Hematopoietic multipotent progenitor cell treated with erythropoietin and hydrocortisone succinate and interleukin-3 and kit ligand, for 17 days (in vitro differentiated cells): Measurements from ENCODE around the gene GDE1.

ENCODE experiments used
- DNase-seq: peaks from one replicate; pipeline ENCODE4 v3.0.0-alpha.2; 2015; ENCODE audit warnings: low spot score

The GDE1 gene

DNA sequence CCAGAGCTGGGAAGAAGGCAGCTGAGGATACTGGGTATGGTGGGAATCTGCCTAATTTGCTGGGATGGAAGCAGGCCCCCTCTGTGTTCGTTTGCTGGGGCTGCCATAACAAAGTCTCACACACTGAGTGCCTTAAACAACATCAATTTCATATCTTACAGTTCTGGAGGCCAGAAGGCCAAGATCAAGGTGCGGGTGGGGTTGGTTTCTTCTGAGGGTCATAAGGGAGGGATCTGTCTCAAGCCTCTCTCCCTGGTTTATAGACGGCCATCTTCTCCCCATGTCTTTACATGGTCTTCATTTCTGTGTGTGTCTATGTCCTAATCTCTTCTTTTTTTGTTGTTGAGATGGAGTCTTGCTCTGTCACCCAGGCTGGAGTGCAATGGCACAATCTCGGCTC is 35.8 kb downstream of the GDE1 start:
- peak; percentile 75 for DNase-seq

DNA sequence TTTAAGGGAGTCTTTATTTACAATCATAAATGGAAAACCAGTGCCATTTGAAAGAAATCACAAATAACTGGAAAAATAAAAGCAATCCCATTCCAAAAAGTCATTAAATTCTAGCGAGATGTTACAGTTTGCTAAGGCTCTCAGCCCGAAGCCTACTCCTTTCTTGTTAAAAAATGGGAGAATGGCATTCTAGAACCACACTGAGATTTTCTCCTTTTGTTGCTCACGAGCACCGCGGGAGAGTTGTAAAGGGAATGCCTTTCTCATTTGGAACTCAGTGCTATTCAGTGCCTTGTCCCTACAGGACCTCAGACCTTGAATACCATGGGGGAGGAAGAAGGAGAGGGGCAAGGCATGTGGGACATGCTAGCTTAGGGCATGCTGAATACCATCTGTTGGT is 36.3 kb downstream of the GDE1 start:
- peak; percentile 67 for DNase-seq

DNA sequence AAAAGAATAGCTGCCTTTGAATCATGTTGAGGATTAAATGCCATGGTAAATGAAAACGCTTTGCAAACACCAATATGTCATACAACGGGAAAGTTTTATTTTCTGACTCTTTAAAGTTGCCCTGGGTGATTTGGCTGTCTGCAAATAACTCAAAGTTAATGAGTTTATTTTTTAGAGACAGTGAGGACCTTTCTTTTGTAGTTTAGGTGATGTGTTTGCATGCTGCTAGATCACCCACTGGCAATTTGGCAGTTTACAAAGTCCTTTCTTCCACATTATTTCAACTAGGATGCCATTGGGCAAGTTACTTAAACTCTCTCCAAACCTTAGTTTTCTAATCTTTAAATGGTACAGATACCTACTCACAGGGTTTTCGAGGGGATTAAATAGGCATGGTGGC is 37.8 kb downstream of the GDE1 start:
- peak; percentile 47 for DNase-seq

DNA sequence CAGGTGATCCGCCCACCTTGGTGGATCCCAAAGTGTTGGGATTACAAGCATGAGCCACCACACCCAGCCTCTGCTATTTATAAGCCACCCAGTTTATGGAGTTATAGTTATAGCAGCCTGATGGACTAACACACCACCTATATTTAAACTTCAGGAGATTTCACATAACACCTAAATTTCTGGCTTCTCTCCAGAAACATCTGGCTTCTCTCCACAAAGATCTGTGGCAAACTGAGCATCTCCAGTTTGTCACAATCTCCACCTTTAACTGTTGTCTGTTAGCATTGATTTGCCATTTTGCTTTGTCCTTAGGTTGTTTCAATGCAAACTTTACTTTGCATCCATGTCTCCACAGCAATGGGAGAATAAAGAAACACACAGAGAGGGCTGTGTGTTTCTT is 39.6 kb downstream of the GDE1 start:
- DNase-seq = peak; percentile 81

DNA sequence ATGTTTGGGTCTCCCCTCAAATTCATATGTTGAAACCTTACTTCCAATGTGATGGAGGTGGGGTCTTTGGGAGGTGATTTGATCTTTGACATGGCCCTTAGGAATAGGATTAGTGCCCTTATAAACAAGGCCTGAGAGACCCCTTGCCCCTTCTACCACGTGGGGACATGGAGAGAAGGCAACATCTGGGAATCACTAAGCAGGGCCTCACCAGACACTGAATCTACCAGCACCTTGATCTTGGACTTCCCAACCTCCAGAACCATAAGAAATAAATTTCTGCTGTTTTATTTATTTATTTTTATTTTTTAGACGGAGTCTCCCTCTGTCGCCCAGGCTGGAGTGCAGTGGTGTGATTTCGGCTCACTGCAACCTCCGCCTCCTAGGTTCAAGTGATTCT is 40.1 kb downstream of the GDE1 start:
- no peak for DNase-seq

DNA sequence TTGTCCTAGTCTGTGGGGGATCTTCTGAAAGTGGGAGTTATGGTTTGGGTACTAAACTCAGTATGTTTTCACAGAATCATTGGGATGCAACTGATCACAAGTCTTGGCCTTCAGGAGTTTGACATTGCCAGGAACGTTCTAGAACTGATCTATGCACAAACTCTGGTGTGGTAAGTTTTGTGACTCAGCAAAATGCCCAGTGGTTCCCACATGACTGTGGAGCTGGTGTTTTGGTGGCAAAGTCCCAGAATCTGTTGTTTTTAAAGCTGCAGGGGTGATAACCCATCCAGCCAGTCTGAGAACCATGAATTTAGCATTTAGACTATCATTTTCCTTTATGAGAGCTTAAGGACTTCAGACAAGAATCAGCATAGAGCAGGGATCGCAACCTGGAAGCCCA is 40.6 kb downstream of the GDE1 start:
- peak; percentile 96 for DNase-seq

DNA sequence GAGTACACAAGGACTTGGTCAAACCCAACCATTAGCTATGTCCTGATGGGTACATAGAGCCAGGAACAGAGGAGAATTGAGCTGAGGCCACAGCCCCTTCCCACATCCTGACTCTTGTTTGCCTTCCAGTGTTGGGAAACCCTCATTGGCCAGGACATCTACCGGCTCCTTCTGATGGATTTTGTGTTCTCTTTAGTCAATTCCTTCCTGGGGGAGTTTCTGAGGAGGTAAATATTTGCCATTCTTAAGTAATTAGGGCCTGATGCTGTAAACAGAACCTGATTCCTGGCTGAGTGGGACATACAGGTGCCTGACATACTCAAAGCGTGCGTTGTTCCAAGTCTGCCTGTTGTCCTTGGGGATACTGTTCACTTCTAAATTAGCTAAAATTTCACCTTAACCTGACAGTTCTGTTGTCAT is 42.6 kb downstream of the GDE1 start:
- no peak for DNase-seq

DNA sequence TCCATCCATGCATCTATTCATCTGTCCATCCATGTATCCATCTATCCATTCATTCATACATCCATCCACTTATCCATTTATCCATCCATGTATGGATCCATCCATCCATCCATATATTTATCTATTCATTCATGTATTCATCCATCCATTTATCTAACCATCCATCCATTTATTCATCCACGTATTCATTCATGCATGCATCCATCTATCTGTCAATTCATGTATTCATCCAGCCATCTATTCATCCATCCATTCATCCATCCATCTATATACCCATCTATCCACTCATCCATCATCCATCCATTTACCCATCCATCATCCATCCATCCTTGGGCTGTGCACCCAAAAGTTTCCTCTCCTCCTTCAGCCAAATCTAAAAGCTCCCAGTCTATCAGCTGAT is 43.4 kb downstream of the GDE1 start:
- DNase-seq = no peak

DNA sequence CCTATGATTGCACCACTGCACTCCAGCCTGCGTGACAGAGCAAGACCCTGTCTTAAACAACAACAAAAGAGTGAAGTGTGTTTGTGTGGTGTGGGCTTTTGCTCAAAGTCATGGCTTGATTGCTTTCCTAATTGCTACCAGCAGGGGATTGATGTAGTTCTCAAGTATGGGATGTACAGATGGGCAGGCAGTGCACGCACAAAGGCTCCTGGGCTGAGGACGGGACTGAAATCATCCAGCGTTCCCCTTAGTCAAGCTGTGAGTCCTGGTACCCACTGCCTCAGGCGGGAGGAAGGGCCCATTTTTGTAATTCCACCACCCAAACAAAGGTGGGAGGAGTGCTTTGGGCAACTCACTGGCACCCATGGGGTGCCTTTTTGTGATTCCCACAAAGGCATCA is 47.3 kb downstream of the GDE1 start:
- DNase-seq = peak; percentile 34

DNA sequence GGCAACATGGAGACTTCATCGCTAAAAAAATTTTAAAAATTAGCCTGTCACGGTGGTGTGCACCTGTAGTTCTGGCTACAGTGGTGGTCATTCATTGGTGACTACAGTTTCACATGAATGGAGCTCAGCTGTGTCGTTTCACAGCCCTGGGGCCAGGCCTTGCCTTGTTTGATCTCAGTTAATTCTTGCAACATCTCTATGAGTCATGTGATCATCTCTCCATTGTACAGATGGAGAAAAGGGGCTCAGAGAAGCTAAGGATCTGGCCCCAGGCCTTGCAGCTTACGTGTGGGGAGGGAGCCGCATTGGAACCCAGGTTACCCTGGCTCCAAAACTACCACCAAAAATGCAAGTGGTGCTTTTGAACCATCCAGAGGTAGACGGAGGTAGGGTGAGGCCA is 49.4 kb downstream of the GDE1 start:
- no peak for DNase-seq

DNA sequence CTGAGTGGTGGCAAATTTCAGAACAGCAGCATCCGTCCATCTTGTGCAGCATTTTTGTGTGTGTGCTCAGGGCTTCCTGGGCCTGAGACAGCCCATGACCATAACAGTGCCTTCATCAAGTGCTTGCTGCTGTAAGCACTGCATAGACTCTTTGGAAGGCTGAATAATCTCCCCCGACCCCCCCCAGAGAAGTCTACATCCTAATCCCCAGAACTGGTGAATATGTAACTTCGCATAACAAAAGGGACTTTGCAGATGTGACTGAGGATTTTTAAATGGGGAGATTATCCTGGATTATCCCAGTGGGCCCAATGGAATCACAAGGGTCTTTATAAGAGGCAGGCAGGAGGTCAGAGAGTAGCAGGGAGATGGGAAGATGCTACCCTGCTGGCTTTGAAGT is 53.6 kb downstream of the GDE1 start:
- DNase-seq = no peak

DNA sequence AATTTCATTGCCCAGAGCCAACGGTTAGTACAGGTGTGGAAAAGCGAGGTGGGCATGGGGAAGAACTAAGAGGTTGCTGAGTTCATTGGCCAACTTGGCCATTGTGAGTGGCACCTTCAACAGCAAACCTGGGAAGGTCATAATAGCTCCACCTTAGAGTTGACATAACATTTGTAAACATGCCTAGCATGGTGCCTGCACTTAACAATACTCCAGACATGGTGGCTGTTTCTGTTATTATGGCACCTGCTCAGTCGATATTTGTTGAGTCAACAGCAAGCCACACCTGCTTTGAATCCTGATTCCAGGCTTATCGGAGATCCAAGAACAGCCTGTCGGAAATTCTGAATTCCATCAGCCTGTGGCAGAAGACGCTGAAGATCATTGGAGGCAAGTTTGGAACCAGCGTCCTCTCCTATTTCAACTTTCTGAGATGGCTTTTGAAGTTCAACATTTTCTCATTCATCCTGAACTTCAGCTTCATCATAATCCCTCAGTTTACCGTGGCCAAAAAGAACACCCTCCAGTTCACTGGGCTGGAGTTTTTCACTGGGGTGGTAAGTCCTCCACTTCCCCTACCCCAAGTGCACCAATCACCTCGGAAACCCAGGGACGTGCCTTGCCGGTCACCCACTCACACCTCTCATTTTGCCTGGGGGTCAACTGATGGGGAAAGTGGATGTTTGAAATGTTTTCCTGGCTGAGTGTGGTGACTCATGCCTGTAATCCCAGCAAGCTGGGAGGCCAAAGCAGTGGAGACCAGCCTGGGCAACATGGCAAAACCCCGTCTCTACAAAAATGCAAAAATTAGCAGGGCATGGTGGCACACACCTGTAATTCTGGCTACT is 58.2 kb downstream of the GDE1 start:
- DNase-seq = no peak

DNA sequence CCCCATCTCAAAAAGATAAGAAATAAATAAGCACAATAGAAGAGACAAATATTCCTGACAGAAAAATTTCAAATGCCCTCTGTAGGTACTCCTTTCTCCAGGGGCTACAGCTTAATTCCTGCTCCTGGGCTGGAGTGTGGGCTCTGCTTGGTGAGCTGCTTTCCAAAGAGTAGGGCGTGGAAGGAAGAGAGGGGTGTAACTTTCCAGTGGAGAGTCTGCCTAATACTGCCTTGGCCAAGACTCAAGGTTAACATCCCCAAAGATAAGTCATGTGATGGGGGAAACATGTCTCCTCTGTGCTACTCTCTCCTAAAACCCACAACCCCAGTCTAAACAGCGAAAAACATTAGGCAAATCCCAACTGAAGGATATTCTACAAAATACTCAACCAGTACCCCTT is 61.5 kb downstream of the GDE1 start:
- DNase-seq = peak; percentile 25

DNA sequence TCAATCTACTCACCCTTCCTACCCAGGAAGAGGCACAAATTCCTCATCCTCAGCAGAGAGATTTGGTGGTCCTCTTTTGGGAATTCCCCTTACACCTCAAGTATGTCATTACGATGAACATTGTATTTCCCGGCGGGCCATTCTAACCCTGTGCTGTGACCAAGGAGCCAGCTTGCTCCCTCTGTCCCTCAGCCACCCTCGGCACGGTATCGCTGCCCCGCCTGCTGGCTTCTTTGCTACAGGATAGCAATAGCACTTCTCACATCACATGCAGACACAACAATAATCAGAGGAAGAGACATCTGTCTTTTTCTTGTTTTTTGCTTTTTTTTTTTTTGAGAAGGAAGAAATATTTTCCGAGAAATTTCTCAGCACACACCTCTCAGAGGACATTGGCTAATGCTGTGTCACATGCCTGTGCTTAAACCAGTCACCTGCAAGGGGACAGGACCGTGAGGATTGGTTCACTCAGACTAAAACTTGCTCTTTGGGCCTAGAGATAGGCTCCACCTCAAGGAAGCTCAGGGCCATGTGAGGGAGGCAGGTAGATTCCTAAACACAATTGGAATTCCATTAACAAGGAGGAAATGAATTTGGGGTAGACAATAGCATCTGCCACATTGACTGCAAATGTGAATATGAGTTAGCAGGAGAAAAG is 63.0 kb downstream of the GDE1 start:
- no peak for DNase-seq
